GM12878 (cell line): ENCODE data around the gene TSPAN7. TPM values are rescaled to one million over a fixed set of nuclear protein-coding genes. Genes with fewer than 3 reads are reported as not detected.

Source experiments
- ATAC-seq: fragments of 200-7000 bp; cut with Tn5 transposase; 3 replicates; pipeline ENCODE4 v1.9.1; 2020; ENCODE audit warnings: mild to moderate bottlenecking, moderate library complexity
- BruUV-seq: library from RNA; stranded (reverse); fragments of 400-500 nt; replicated peaks from 2 replicates; lab custom pipeline; 2021; lab: Mats Ljungman, UMichigan
- CTCF ChIA-PET: fragments of 300-600 bp; sonication (Branson Sonifier 250); formaldehyde crosslinking; extraction: SDS; loops from one replicate; lab custom pipeline; 2021; ENCODE audit warnings: inconsistent platforms; lab: Yijun Ruan, JAX
- POLR2A ChIA-PET: fragments of 350-600 bp; formaldehyde crosslinking; extraction: SDS; loops from one replicate; lab custom pipeline; 2021; ENCODE audit warnings: inconsistent platforms; lab: Charles Lee
- RAD21 ChIA-PET: fragments of 300-600 bp; sonication (Branson Sonifier 250); formaldehyde crosslinking; loops from one replicate; lab custom pipeline; 2023; ENCODE audit warnings: antibody characterized with exemption; ENCODE audit not compliant: unreplicated experiment; lab: Charles Lee
- SMC1A ChIA-PET: fragments of 300-600 bp; sonication (Branson Sonifier 250); formaldehyde crosslinking; loops from one replicate; lab custom pipeline; 2023; ENCODE audit not compliant: unreplicated experiment, uncharacterized antibody; lab: Charles Lee
- DNase-seq: peaks from one replicate; pipeline ENCODE4 v3.0.0-alpha.2; 2011; ENCODE audit warnings: low read depth, low spot score
- FAIRE-seq: peaks from 3 replicates; lab custom pipeline; 2011; peaks lifted over from hg19 to GRCh38; lab: Jason Lieb, UNC
- H2AFZ ChIP-seq: 2 replicates; pipeline ENCODE4 v1.6.0; 2011; ENCODE audit warnings: low read depth, low read length, control low read depth; ENCODE audit not compliant: control insufficient read depth
- H3K27ac ChIP-seq: 2 replicates; pipeline ENCODE4 v1.5.1; 2011; ENCODE audit warnings: control low read depth; ENCODE audit not compliant: control insufficient read depth, insufficient read depth
- H3K27me3 ChIP-seq, 2 experiments: replicated peaks in 1 of 2; 2 replicates each; pipeline versions ENCODE4 v1.6.0 to v1.6.1; 2011; ENCODE audit warnings: low read length in 1 of 2; ENCODE audit not compliant: control insufficient read depth in 2 of 2, insufficient read depth in 2 of 2
- H3K36me3 ChIP-seq, 2 experiments: 2 replicates each; pipeline ENCODE4 v1.5.1; 2011; ENCODE audit warnings: low read length in 1 of 2; ENCODE audit not compliant: control insufficient read depth in 2 of 2, insufficient read depth in 2 of 2
- H3K4me1 ChIP-seq: 2 replicates; pipeline ENCODE4 v1.6.1; 2011; ENCODE audit warnings: mild to moderate bottlenecking, low read length, moderate library complexity, mixed read lengths; ENCODE audit not compliant: control insufficient read depth, insufficient read depth
- H3K4me2 ChIP-seq: 2 replicates; pipeline ENCODE4 v1.6.0; 2011; ENCODE audit warnings: control low read depth; ENCODE audit not compliant: control insufficient read depth, insufficient read depth
- H3K4me3 ChIP-seq: fragments of 200-600 bp; sonication (generic); 2 replicates; pipeline ENCODE4 v1.5.1; 2016
- H3K79me2 ChIP-seq: 2 replicates; pipeline ENCODE4 v1.6.0; 2011; ENCODE audit warnings: low read length; ENCODE audit not compliant: control insufficient read depth, insufficient read depth
- H3K9ac ChIP-seq: 2 replicates; pipeline ENCODE4 v1.8.0; 2011; ENCODE audit warnings: low read length, control low read depth, mixed read lengths; ENCODE audit not compliant: control insufficient read depth, insufficient read depth
- H3K9me3 ChIP-seq: replicated peaks from 3 replicates; pipeline ENCODE4 v1.5.1; 2011; ENCODE audit warnings: mild to moderate bottlenecking, low read length; ENCODE audit not compliant: control insufficient read depth, insufficient read depth
- H4K20me1 ChIP-seq: 2 replicates; pipeline ENCODE4 v1.6.0; 2011; ENCODE audit not compliant: control insufficient read depth, insufficient read depth
- BACH1 ChIP-seq: fragments of 450-650 bp; IDR thresholded peaks from 2 replicates; pipeline ENCODE4 v1.6.1; 2017; ENCODE audit warnings: mild to moderate bottlenecking, borderline replicate concordance
- CBFB ChIP-seq: IDR thresholded peaks from 2 replicates; pipeline ENCODE4 v1.6.1; 2016; ENCODE audit warnings: antibody characterized with exemption, low read depth
- CTCF ChIP-seq, 3 experiments: IDR thresholded peaks in 2 of 3; conservative IDR thresholded peaks in 1 of 3; 2 replicates each; pipeline ENCODE4 v1.5.1; 2011; ENCODE audit warnings: low read depth in 3 of 3, low read length in 3 of 3, mild to moderate bottlenecking in 3 of 3, control low read depth in 2 of 3, moderate library complexity in 2 of 3, inconsistent platforms in 1 of 3, mixed read lengths in 1 of 3; ENCODE audit not compliant: control insufficient read depth in 2 of 3, insufficient read depth in 1 of 3; ENCODE audit errors: extremely low read depth in 1 of 3
- IKZF1 ChIP-seq: fragments of 450-650 bp; conservative IDR thresholded peaks from 2 replicates; pipeline ENCODE4 v1.6.1; 2017; ENCODE audit warnings: antibody characterized with exemption, mild to moderate bottlenecking
- IKZF2 ChIP-seq, 2 experiments: fragments of 450-650 bp; IDR thresholded peaks; 2 replicates each; pipeline ENCODE4 v1.6.1; 2017; ENCODE audit warnings: mild to moderate bottlenecking in 2 of 2, moderate library complexity in 2 of 2
- RAD21 ChIP-seq: IDR thresholded peaks from 2 replicates; pipeline ENCODE4 v1.6.1; 2011; ENCODE audit warnings: mild to moderate bottlenecking, low read depth, low read length, moderate library complexity; ENCODE audit not compliant: insufficient read depth
- SMC3 ChIP-seq: IDR thresholded peaks from 2 replicates; pipeline ENCODE4 v1.6.1; 2011; ENCODE audit warnings: low read length, improper control_type of control experiment, borderline replicate concordance
- ZNF207 ChIP-seq: fragments of 450-650 bp; IDR thresholded peaks from 2 replicates; pipeline ENCODE4 v1.6.1; 2014; ENCODE audit warnings: antibody characterized with exemption, mild to moderate bottlenecking, borderline replicate concordance
- ZNF217 ChIP-seq: fragments of 450-650 bp; IDR thresholded peaks from 2 replicates; pipeline ENCODE4 v1.6.1; 2017; ENCODE audit warnings: antibody characterized with exemption, mild to moderate bottlenecking
- ZNF687 ChIP-seq: fragments of 450-650 bp; IDR thresholded peaks from 2 replicates; pipeline ENCODE4 v1.6.1; 2017; ENCODE audit warnings: mild to moderate bottlenecking, moderate library complexity
- WGBS: methylation state at CpG from one replicate; pipeline ENCODE4 v1.1.6; 2016; ENCODE audit warnings: low lambda C conversion rate; ENCODE audit not compliant: insufficient replicate concordance, insufficient coverage; ENCODE audit errors: missing lambda C conversion rate; 5-methylcytosine and 5-hydroxymethylcytosine counted together
- in situ Hi-C: fragments of 300-500 bp; cut with MboI; formaldehyde crosslinking; loops from 9 replicates; pipeline ENCODE4 v1.14.3; 2018; ENCODE audit warnings: mixed read lengths
- intact Hi-C: fragments of 100-400 bp; cut with micrococcal nuclease; formaldehyde crosslinking; loops from one replicate; pipeline ENCODE4 v1.14.2; 2022; ENCODE audit not compliant: unreplicated experiment
- polyA plus RNA-seq, 11 experiments: library from polyadenylated mRNA; depleted of rRNA in 4 of 11; unstranded in 6 of 11; stranded (reverse) in 5 of 11; fragments of >200 nt; fragmentation: Nextera tagmentation in 4 of 11; fragmentation: Illumina TruSeq in 1 of 11; extraction: Ambion mirVana in 4 of 11; extraction: Trizol in 1 of 11; gene quantifications; 1 replicate in 1 of 11; 2 replicates in 10 of 11; pipeline versions ENCODE4 v1.2.1 to v1.2.3, GENCODE V29; 2011 to 2016; ENCODE audit warnings: inconsistent platforms in 2 of 11, missing spikeins in 2 of 11, low read depth in 1 of 11
- total RNA-seq, 4 experiments: library from RNA; depleted of rRNA in 3 of 4; stranded (reverse); fragments of >200 nt in 3 of 4; fragmentation: Illumina TruSeq in 1 of 4; extraction: Trizol in 1 of 4; gene quantifications; 2 replicates each; pipeline versions ENCODE4 v1.2.1 to v1.2.3, GENCODE V29; 2013 to 2021

The TSPAN7 gene
- total and polyA plus RNA-seq, 10 of the 15 experiments (the other 5 are each of a cell fraction or from before 2014, with no cell fraction given), result 0.04 to 0.77 (median 0.14) TPM; not detected in 4

- ATAC-seq, result no peak
- no peak overlapping the region for H3K9ac ChIP-seq
- no TSS peak for BruUV-seq
- intact Hi-C loops (loop anchor here (5.0 to 10.0 kb wide), 2 partner anchors 492 to 975 kb away; no protein-coding TSS in a partner anchor), in situ Hi-C loops (loop anchor here (10.0 kb wide), 1 partner anchor 482 kb away; no protein-coding TSS in a partner anchor)
- TF ChIP-seq ZNF217, result no peak
- peaks cover 8% of the 10 kb centered on the region; the same call in 1 of the 2 replicates for H3K4me1 ChIP-seq
- no peak for FAIRE-seq
- no peaks in the 10 kb centered on the region; a peak in 1 of 4 replicates for H3K27me3 ChIP-seq
- H3K79me2 ChIP-seq, result no peaks in the 10 kb centered on the region
- H3K4me3 ChIP-seq, result no peak overlapping the region
- H3K9me3 ChIP-seq, result no peaks in the 10 kb centered on the region
- no peaks in the 10 kb centered on the region for H4K20me1 ChIP-seq
- no peaks in the 10 kb centered on the region for H3K36me3 ChIP-seq
- 0% methylated on average over 2 of the region's 2 CpGs for WGBS
- SMC1A ChIA-PET, result interaction anchor here (1.2 kb wide), 1 partner anchor 497 kb away, joined by 3 read pairs; no protein-coding TSS in a partner anchor
- no peak overlapping the region for H3K27ac ChIP-seq
- no peak overlapping the region for H2AFZ ChIP-seq
- DNase-seq, result no peak
- RAD21 ChIA-PET, result no interaction called here
- CTCF ChIA-PET, result interaction anchor here (0.5 to 1.7 kb wide), 4 partner anchors 101 to 975 kb away, joined by 3 to 6 read pairs (median 4); no protein-coding TSS in a partner anchor
- H3K4me2 ChIP-seq, result no peak overlapping the region
- POLR2A ChIA-PET, result interaction anchor here (1.0 kb wide), 1 partner anchor 490 kb away, joined by 3 read pairs; no protein-coding TSS in a partner anchor
Observed at GRCh38 chrX:38662640-38663039, 101.3 kb downstream of the TSPAN7 start.

- WGBS, result 30% methylated on average over 5 of the region's 5 CpGs
- ChIA-PET SMC1A (interaction anchor here (0.9 to 2.3 kb wide), 5 partner anchors 8 to 487 kb away, joined by 4 to 7 read pairs (median 6); no protein-coding TSS in a partner anchor), POLR2A (no interaction called here), RAD21 (interaction anchor here (1.2 to 1.3 kb wide), 2 partner anchors 12 to 102 kb away, joined by 3 to 5 read pairs; no protein-coding TSS in a partner anchor), CTCF (interaction anchor here (0.6 to 2.3 kb wide), 23 partner anchors 8 to 488 kb away, joined by 3 to 13 read pairs (median 4); no protein-coding TSS in a partner anchor)
- Histone ChIP-seq H3K27ac (no peak overlapping the region), H3K9me3 (no peaks in the 10 kb centered on the region), H3K36me3 (no peaks in the 10 kb centered on the region), H4K20me1 (no peaks in the 10 kb centered on the region), H3K4me1 (peaks cover 8% of the 10 kb centered on the region; the same call in 1 of the 2 replicates), H3K27me3 (no peaks in the 10 kb centered on the region; a peak in 1 of 4 replicates), H3K4me3 (no peak overlapping the region), H3K79me2 (no peaks in the 10 kb centered on the region), H2AFZ (no peak overlapping the region), H3K4me2 (no peak overlapping the region), H3K9ac (no peak overlapping the region)
- peak; percentile 54 for ATAC-seq
- DNase-seq, result no peak
- no TSS peak for BruUV-seq
- FAIRE-seq, result no peak
- in situ Hi-C loops (loop anchor here (10.0 kb wide), 1 partner anchor 481 kb away; no protein-coding TSS in a partner anchor), intact Hi-C loops (loop anchor here (2.0 to 10.0 kb wide), 3 partner anchors 321 to 973 kb away; no protein-coding TSS in a partner anchor)
- TF ChIP-seq IKZF2 (IDR thresholded peaks at IDR 0.05) (no peak), CBFB (no peak), RAD21 (peak; percentile 57), SMC3 (peak; percentile 46; the same call in 1 of the 2 replicates), CTCF (IDR thresholded peaks at IDR 0.05 in 2 of 3, conservative IDR thresholded peaks at IDR 0.05 in 1 of 3; ENCODE audit: control insufficient read depth in 2 of 3, extremely low read depth in 1 of 3, insufficient read depth in 1 of 3, low read depth in 3 of 3, low read length in 3 of 3) (peak; percentile 25 to 56 (median 33); a peak in 3 of 6 replicates), ZNF207 (no peak), IKZF1 (no peak), BACH1 (no peak), ZNF687 (no peak)
Observed at GRCh38 chrX:38664285-38664684, 102.9 kb downstream of the TSPAN7 start.
